ENCODE results near the gene C1orf56.

C1orf56 gene

DNA sequence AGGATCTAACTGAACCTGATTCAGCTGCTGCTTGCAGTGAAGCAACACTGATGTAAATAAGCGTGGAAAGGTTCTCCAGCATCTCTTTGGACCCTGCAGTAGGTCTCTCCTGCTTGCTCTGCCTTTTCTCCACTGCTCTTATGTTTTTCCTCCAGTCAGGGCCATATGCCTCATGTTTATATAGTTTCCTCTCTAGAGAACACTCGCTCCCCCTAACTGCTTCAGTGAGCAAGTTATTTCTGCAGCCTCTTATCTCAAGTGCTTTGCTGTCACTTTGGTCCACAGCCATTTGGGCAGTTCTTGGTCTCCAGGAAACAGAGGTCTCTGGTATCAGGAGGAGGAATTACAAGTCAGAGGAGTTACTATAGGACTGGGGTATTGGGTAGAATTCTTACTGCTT, 34.0 kb upstream of the C1orf56 start:
- H3K36me3 ChIP-seq (ENCODE audit: low read length), result no peaks in the 10 kb centered on the region
- H3K9ac ChIP-seq (ENCODE audit: low read length), result no peak overlapping the region
- H3K9me2 ChIP-seq (replicated peaks; ENCODE audit: insufficient read depth, low read length), result no peaks in the 10 kb centered on the region
- no peaks in the 10 kb centered on the region for H3K9me3 ChIP-seq (ENCODE audit: insufficient read depth, low read length)
- TF ChIP-seq, protein P1, sequence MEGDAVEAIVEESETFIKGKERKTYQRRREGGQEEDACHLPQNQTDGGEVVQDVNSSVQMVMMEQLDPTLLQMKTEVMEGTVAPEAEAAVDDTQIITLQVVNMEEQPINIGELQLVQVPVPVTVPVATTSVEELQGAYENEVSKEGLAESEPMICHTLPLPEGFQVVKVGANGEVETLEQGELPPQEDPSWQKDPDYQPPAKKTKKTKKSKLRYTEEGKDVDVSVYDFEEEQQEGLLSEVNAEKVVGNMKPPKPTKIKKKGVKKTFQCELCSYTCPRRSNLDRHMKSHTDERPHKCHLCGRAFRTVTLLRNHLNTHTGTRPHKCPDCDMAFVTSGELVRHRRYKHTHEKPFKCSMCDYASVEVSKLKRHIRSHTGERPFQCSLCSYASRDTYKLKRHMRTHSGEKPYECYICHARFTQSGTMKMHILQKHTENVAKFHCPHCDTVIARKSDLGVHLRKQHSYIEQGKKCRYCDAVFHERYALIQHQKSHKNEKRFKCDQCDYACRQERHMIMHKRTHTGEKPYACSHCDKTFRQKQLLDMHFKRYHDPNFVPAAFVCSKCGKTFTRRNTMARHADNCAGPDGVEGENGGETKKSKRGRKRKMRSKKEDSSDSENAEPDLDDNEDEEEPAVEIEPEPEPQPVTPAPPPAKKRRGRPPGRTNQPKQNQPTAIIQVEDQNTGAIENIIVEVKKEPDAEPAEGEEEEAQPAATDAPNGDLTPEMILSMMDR (IDR thresholded peaks at IDR 0.05; ENCODE audit: insufficient read depth, low read length, poor library complexity, severe bottlenecking), result no peak
- TF ChIP-seq EZH2phosphoT487 (conservative IDR thresholded peaks at IDR 0.05; ENCODE audit: low read length), result no peak
- no peaks in the 10 kb centered on the region for H3K27me3 ChIP-seq (ENCODE audit: low read length)
- H2AFZ ChIP-seq (ENCODE audit: low read depth, low read length, severe bottlenecking), result no peak overlapping the region
- no peak overlapping the region for H3K4me3 ChIP-seq (ENCODE audit: insufficient read depth, low read length, poor library complexity, severe bottlenecking)
- no peak overlapping the region for H3K4me2 ChIP-seq (ENCODE audit: low read depth, low read length, poor library complexity, severe bottlenecking)
- H3K27ac ChIP-seq (ENCODE audit: low read depth, low read length), result no peak overlapping the region
- no peaks in the 10 kb centered on the region for H4K20me1 ChIP-seq (ENCODE audit: low read depth, low read length)
- peaks cover 12% of the 10 kb centered on the region; the same call in 1 of the 2 replicates for H3K79me2 ChIP-seq (ENCODE audit: insufficient read depth, low read length)
- H3F3A ChIP-seq (ENCODE audit: insufficient read depth), result no peaks in the 10 kb centered on the region

DNA sequence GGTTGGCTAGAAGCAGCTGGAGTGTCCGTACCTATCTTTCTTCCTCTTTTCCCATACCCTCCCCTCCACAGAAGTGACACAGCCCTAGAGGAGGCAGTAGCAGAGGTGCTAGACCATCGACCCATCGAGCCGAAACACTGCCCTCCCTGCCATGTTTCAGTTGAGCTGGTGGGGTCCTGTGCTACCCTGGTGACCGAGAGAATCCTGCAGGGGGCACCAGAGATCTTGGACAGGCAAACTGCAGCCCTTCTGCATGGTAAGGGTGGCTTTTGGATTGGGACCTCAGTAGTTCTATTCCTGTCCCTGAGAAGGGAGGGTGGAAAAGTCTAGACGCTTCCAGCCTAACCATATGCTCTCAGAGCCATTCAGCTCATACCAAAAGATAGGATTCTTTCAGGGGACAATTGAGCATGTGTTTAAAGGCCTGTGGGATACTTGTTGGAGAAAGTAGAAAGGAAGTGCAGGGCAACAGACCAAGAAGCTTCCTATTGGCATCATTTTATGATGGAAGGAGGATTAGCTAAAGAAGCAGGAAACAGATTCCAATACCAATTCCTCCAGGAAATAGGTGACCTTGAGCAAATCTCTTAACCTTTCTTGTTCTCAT, 22.9 kb upstream of the C1orf56 start:
- no peaks in the 10 kb centered on the region for H3K27me3 ChIP-seq (ENCODE audit: low read length)
- TF ChIP-seq, protein P1 (IDR thresholded peaks at IDR 0.05; ENCODE audit: insufficient read depth, low read length, poor library complexity, severe bottlenecking), result peak; percentile 84
- TF ChIP-seq EZH2phosphoT487 (conservative IDR thresholded peaks at IDR 0.05; ENCODE audit: low read length), result no peak
- no peak overlapping the region for H3K27ac ChIP-seq (ENCODE audit: low read depth, low read length)
- H3K79me2 ChIP-seq (ENCODE audit: insufficient read depth, low read length), result no peaks in the 10 kb centered on the region
- H2AFZ ChIP-seq (ENCODE audit: low read depth, low read length, severe bottlenecking), result no peak overlapping the region
- no peaks in the 10 kb centered on the region for H3F3A ChIP-seq (ENCODE audit: insufficient read depth)
- no peaks in the 10 kb centered on the region for H4K20me1 ChIP-seq (ENCODE audit: low read depth, low read length)
- no peaks in the 10 kb centered on the region for H3K9me3 ChIP-seq (ENCODE audit: insufficient read depth, low read length)
- H3K36me3 ChIP-seq (ENCODE audit: low read length), result no peaks in the 10 kb centered on the region; the same call in 1 of the 2 replicates
- no peaks in the 10 kb centered on the region for H3K9me2 ChIP-seq (replicated peaks; ENCODE audit: insufficient read depth, low read length)
- no peak overlapping the region for H3K9ac ChIP-seq (ENCODE audit: low read length)
- H3K4me3 ChIP-seq (ENCODE audit: insufficient read depth, low read length, poor library complexity, severe bottlenecking), result no peak overlapping the region
- no peak overlapping the region for H3K4me2 ChIP-seq (ENCODE audit: low read depth, low read length, poor library complexity, severe bottlenecking)

DNA sequence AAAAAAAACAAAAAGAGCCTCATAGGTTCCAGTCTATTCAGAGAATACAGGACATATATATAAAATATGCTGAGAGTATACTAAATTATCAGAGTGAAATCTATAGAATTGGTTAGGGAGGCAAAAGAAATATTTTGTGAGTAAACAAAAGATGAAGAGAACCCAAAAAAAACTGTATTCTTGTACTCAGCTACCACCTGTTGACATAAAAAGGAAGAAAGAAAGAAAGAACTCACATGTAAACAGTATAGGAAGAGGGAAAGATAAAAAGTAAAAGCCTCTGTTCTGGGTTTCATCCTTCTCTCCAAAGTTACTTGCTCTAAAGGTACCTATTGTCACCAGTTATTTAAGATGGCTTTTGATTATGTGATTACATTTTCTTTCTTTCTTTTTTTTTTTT, 21.1 kb upstream of the C1orf56 start:
- Histone ChIP-seq H3K36me3 (ENCODE audit: low read length) (no peaks in the 10 kb centered on the region; the same call in 1 of the 2 replicates), H3K27ac (ENCODE audit: low read depth, low read length) (no peak overlapping the region), H3K9ac (ENCODE audit: low read length) (no peak overlapping the region), H2AFZ (ENCODE audit: low read depth, low read length, severe bottlenecking) (no peak overlapping the region), H3K9me2 (replicated peaks; ENCODE audit: insufficient read depth, low read length) (no peaks in the 10 kb centered on the region), H3F3A (ENCODE audit: insufficient read depth) (no peaks in the 10 kb centered on the region), H3K27me3 (ENCODE audit: low read length) (no peaks in the 10 kb centered on the region), H3K9me3 (ENCODE audit: insufficient read depth, low read length) (no peaks in the 10 kb centered on the region), H4K20me1 (ENCODE audit: low read depth, low read length) (no peaks in the 10 kb centered on the region), H3K4me2 (ENCODE audit: low read depth, low read length, poor library complexity, severe bottlenecking) (no peak overlapping the region), H3K79me2 (ENCODE audit: insufficient read depth, low read length) (no peaks in the 10 kb centered on the region), H3K4me3 (ENCODE audit: insufficient read depth, low read length, poor library complexity, severe bottlenecking) (no peak overlapping the region)
- TF ChIP-seq EZH2phosphoT487 (conservative IDR thresholded peaks at IDR 0.05; ENCODE audit: low read length), result no peak
- TF ChIP-seq, protein P1 (IDR thresholded peaks at IDR 0.05; ENCODE audit: insufficient read depth, low read length, poor library complexity, severe bottlenecking), result no peak

Measured in SU-DHL-6 (cell line).